Calu3 (cell line): Measurements from ENCODE around the gene BCR. TPM values are rescaled to one million over a fixed set of nuclear protein-coding genes. Genes with fewer than 3 reads are reported as not detected.
A peak's percentile ranks its signal among the peaks of the same experiment; 100 is the strongest.

Experiments used
- BruUV-seq: library from RNA; stranded (reverse); fragments of 400-500 nt; replicated peaks from 2 replicates; lab custom pipeline; 2021; lab: Mats Ljungman, UMichigan
- CTCF ChIA-PET: fragments of 300-600 bp; sonication (Branson Sonifier 250); formaldehyde crosslinking; loops from one replicate; lab custom pipeline; 2022; ENCODE audit warnings: antibody characterized with exemption; lab: Charles Lee
- DNase-seq: peaks from one replicate; pipeline ENCODE4 v3.0.0; 2022
- H3K27ac Mint-ChIP-seq: one replicate; pipeline ENCODE4 v1.8.0; 2022; ENCODE audit warnings: mixed read lengths; ENCODE audit not compliant: unreplicated experiment
- H3K27me3 Mint-ChIP-seq: one replicate; pipeline ENCODE4 v1.8.0; 2022; ENCODE audit warnings: mixed read lengths; ENCODE audit not compliant: unreplicated experiment
- H3K36me3 Mint-ChIP-seq: one replicate; pipeline ENCODE4 v1.8.0; 2022; ENCODE audit warnings: mild to moderate bottlenecking, moderate library complexity, mixed read lengths; ENCODE audit not compliant: insufficient read depth, unreplicated experiment
- H3K4me1 Mint-ChIP-seq: one replicate; pipeline ENCODE4 v1.8.0; 2022; ENCODE audit warnings: mild to moderate bottlenecking, low read depth, mixed read lengths; ENCODE audit not compliant: unreplicated experiment
- H3K4me3 Mint-ChIP-seq: one replicate; pipeline ENCODE4 v1.8.0; 2022; ENCODE audit warnings: mild to moderate bottlenecking, low read depth, moderate library complexity, mixed read lengths; ENCODE audit not compliant: unreplicated experiment
- H3K9me3 Mint-ChIP-seq: one replicate; pipeline ENCODE4 v1.8.0; 2022; ENCODE audit warnings: low read depth, mixed read lengths; ENCODE audit not compliant: unreplicated experiment
- intact Hi-C: fragments of 100-400 bp; cut with micrococcal nuclease; formaldehyde crosslinking; loops from one replicate; pipeline ENCODE4 v1.10.0; 2022; ENCODE audit not compliant: unreplicated experiment
- total RNA-seq: library from RNA; stranded (reverse); gene quantifications from 2 replicates; pipeline ENCODE4 v1.2.3, GENCODE V29; 2022
- TF ChIP-seq, protein P1 (sequence below): fragments of 200-600 bp; IDR thresholded peaks from one replicate; pipeline ENCODE4 v1.8.0; 2022; ENCODE audit warnings: antibody characterized with exemption; ENCODE audit not compliant: unreplicated experiment

The BCR gene
- total RNA-seq, 1 experiment from 2014 or later = 83.6 TPM

DNA sequence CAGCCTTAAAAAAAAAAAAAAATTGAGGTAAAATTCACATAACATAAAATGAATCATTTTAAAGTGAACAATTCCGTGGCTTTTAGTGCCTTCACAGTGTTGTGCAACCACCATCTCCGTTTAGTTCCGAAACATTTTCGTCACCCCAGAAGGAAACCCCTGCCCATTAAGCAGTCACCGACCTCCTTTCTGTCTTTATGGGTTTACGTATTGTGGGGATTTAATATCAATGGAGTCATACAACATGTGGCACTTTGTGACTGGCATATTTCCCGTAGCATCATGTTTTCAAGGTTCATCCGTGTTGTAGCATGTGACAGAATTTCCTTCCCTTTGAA, 65.5 kb downstream of the BCR start:
- CTCF ChIA-PET = no interaction called here
- no peak for DNase-seq
- TF ChIP-seq, protein P1, sequence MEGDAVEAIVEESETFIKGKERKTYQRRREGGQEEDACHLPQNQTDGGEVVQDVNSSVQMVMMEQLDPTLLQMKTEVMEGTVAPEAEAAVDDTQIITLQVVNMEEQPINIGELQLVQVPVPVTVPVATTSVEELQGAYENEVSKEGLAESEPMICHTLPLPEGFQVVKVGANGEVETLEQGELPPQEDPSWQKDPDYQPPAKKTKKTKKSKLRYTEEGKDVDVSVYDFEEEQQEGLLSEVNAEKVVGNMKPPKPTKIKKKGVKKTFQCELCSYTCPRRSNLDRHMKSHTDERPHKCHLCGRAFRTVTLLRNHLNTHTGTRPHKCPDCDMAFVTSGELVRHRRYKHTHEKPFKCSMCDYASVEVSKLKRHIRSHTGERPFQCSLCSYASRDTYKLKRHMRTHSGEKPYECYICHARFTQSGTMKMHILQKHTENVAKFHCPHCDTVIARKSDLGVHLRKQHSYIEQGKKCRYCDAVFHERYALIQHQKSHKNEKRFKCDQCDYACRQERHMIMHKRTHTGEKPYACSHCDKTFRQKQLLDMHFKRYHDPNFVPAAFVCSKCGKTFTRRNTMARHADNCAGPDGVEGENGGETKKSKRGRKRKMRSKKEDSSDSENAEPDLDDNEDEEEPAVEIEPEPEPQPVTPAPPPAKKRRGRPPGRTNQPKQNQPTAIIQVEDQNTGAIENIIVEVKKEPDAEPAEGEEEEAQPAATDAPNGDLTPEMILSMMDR = no peak
- intact Hi-C loops = loop anchor here (10.0 kb wide), 1 partner anchor 61 kb away; the partner anchor contains the start of gene BCR
- no TSS peak for BruUV-seq
- no peak overlapping the region for H3K27ac Mint-ChIP-seq
- peaks cover 16% of the 10 kb centered on the region for H3K36me3 Mint-ChIP-seq
- H3K4me1 Mint-ChIP-seq = peaks cover 73% of the 10 kb centered on the region
- no peaks in the 10 kb centered on the region for H3K27me3 Mint-ChIP-seq
- no peak overlapping the region for H3K4me3 Mint-ChIP-seq
- no peaks in the 10 kb centered on the region for H3K9me3 Mint-ChIP-seq

DNA sequence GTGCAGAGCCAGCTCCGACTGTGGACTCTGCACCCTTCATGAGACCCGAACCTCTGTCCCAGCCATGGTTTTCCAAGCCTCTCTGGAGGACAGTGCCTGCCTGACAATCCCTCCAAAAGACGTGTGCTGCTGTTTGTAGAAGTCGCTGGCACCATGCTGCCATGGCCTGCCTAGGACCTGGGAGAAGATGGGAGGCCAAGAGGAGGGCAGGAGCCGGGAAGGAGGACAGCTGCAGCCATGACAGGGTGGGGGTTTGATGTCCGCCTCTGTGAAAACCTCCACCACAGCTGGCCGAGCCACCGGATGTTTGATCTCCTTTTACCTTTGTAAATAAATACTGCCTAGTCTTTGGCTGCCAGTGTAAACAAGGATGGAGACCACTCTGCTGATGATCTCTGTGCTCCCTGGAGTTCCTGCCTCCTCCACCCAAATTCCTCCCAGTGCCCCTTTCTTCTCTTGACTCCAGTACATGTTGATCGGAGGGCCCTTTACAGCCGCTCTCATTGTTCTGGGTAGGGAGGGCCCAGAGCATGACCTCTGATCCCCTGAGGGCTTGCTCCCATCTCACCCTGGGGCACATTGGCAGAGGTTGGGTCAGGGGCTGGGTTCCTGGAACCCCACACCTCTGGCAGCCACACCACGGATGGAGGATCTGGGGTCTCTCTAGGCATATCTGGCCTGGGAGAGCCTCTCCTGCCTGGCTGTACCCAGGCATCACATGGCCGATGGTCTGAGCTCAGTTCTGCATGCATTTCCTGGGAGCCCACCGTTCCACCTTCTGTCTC, 66.9 kb downstream of the BCR start:
- Mint-ChIP-seq H3K4me1 (peaks cover 76% of the 10 kb centered on the region), H3K4me3 (no peak overlapping the region), H3K9me3 (no peaks in the 10 kb centered on the region), H3K27me3 (no peaks in the 10 kb centered on the region), H3K27ac (no peak overlapping the region), H3K36me3 (peaks cover 16% of the 10 kb centered on the region)
- TF ChIP-seq, protein P1 = no peak
- CTCF ChIA-PET = no interaction called here
- intact Hi-C loops = loop anchor here (10.0 kb wide), 1 partner anchor 62 kb away; the partner anchor contains the start of gene BCR
- DNase-seq = no peak
- no TSS peak for BruUV-seq

DNA sequence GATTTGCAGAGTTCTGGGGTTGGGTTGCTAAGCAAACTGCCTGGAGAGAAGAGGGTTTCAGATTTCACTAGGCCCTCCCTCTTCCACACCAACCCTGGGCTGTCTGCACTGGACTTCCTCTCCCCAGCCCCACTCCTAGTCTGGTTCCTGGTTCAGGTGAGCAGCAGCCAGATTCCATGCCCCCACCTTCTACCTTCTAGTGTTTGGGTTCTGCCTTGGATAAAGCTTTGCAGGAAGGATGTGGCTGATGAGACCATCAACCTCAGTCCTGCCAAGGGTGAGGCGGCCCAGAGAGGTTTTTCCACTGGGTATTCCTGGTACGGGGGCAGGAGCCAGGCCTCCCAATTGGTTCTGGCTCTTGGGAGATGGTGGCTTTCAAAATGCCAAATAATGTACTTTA, 68.3 kb downstream of the BCR start:
- peak; percentile 69 for DNase-seq
- TF ChIP-seq, protein P1 = no peak
- BruUV-seq = no TSS peak
- peaks cover 16% of the 10 kb centered on the region for H3K36me3 Mint-ChIP-seq
- H3K4me3 Mint-ChIP-seq = no peak overlapping the region
- intact Hi-C loops = loop anchor here (10.0 kb wide), 1 partner anchor 64 kb away; the partner anchor contains the start of gene BCR
- no peaks in the 10 kb centered on the region for H3K9me3 Mint-ChIP-seq
- no peaks in the 10 kb centered on the region for H3K27me3 Mint-ChIP-seq
- CTCF ChIA-PET = no interaction called here
- no peak overlapping the region for H3K27ac Mint-ChIP-seq
- peaks cover 65% of the 10 kb centered on the region for H3K4me1 Mint-ChIP-seq

DNA sequence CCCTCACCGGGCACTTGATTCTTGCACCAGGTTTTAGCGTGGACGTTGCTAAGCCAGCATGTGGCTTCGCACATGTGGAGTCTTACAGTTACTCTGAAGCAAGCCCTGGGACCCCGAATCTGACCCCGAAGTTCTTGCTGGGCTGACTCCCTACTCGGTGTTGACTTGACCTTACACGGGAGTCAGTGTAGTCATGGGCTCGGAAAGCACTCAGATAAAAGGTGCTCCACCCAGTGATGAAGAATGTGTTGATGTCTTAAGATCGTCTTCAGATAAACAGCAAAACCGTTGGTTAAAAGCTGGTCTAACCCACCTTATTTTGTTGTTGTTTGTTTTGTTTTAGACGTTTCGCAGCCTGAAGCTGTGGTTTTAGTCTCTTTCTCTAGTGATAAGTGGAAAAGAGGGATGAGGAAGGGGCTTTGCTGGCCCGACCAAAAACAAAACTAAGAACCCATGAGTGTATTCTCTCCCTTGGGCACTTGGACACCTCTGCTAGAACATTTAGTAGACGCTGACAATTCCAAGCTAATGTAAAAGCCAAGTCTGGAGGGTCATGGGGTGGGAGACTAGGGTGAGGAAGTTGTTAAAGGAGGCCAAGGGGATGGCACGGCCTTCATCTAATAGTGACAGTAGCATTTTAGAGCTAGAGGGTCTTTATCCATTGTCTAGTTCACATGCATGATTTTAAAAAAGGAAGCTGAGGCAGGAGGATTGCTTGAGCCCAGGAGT, 69.9 kb downstream of the BCR start:
- BruUV-seq = no TSS peak
- Mint-ChIP-seq H3K4me3 (no peak overlapping the region), H3K4me1 (peaks cover 48% of the 10 kb centered on the region), H3K27ac (no peak overlapping the region), H3K9me3 (no peaks in the 10 kb centered on the region), H3K27me3 (no peaks in the 10 kb centered on the region), H3K36me3 (peaks cover 11% of the 10 kb centered on the region)
- no peak for DNase-seq
- CTCF ChIA-PET = interaction anchor here (0.6 to 2.4 kb wide), 3 partner anchors 25 to 127 kb away, joined by 3 to 8 read pairs (median 5); no protein-coding TSS in a partner anchor
- TF ChIP-seq, protein P1 = no peak
- intact Hi-C loops = no loop called here
